ENCODE results near the gene ADRM1.

The ADRM1 gene

GRCh38 chr20:62312662-62312977 lies 9.8 kb downstream of the ADRM1 start:
- no peak for DNase-seq

GRCh38 chr20:62313021-62313420 lies 10.2 kb downstream of the ADRM1 start:
- no peak for DNase-seq

GRCh38 chr20:62313460-62314338 lies 10.9 kb downstream of the ADRM1 start:
- no peak for DNase-seq

DNA sequence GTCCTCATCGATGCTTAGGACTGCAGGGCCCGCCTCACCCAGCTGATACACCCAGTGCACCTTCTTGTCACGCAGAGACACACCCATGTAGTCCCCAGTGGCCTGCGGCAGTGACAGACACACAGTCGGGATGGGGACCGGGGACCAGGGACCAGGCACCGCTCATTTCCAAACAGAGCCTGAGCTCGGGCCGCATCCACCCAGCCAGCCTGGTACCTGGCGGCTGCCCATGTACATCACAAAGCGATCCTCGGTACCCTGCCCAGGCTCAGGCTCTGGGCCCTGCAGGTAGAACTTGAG lies 11.5 kb downstream of the ADRM1 start:
- no peak for DNase-seq

DNA sequence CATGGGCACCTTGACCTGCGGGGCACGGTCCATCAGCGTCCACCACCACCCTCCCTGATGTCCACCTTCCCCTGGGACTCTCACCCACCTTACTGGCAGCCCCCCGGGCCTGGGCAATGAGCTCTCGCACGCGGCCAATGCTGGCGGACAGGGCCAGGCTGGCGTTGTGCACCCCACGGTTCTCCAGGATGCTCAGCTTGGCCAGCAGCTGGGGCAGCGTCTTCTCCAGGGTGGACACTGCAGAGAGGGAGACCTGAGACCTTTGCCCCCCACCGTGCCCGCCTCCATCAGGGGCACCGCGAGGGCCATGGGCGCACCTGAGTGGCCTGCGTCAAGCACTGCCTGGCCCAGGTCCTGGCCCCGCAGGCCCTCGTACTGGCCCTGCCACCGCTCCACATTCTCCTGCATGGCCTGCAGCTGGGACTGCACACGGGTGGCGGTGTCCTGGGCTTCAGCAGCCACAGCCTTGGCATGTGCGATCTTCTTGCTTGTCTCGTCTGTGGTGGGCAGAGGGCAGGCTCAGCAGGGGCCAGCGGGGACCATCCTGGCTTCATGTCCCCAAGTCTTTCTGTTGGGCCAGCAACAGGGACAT lies 12.0 kb downstream of the ADRM1 start:
- DNase-seq = no peak

DNA sequence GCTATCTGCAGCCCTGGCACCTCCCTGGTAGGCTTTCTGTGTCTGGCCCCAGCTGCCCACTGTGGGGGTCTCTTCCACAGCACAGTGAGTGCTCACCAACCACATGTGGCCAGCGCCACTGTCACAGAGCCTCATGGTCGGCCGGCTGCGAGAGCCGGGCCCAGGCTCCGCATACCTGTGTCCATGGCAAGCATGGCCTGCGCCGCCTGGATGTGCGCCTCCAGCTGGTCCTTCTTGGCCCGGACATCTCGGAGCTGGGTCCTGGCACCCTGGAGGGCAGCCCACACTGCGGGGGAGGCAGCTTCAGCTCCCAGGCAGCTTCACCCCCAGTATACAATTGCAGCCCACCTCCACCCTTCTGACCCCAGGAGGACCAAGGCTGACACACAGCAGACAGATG lies 13.0 kb downstream of the ADRM1 start:
- no peak for DNase-seq

GRCh38 chr20:62316331-62317166 lies 13.8 kb downstream of the ADRM1 start:
- no peak for DNase-seq

DNA sequence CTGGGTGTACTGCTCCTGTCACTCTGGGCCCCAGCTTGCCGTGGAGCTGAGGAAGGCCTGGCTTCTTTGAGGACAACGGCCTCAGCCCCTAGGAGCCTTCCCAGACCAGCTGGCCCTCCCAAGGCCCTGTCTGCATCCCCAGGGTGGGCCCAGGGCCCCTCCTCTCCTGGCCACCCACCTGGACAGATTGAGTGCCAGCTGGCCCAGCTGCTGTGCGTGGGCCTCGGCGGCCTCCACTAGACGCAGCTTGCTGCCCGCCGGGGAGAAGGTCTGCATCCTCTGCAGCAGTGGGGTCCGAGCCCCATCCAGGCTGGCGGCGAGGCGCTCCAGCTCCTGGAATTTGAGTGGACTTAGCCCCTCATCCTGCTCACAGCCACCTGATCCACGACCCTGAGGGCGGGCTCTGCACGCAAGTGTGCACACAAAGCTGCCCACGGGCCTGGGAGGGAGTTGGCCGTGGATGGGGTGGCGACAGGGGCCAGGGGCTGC lies 14.4 kb downstream of the ADRM1 start:
- no peak for DNase-seq

- DNase-seq = no peak
These were observed 15.9 kb downstream of the ADRM1 start for GRCh38 chr20:62318400-62319345.

DNA sequence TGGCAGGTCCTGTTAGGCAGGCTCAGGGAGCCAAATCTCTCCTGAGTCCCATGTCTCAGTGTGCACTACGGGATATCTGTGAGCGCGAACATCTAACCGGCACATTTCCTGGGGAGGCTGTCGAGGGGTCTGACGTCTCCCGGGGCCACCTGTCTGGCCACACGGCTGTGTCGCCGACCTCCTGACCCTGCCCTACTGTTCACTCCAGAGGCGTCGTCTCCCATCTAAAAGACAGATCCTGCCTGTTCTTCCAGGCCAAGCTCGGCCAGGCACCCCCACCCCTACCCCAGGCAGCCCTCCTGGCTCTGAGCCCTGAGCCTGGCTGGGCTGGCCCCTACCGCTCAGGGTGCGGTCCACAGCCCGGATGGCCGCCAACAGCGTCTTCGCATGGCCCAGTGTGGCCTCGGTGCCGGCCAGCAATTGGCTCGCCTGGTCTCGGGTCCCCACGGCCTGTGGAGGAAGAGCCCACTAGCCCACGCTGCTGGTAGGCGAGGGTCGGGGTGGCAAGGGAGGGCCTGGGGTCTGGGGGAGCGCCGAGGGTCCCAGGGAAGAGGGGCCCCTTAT lies 16.6 kb downstream of the ADRM1 start:
- DNase-seq = no peak

DNA sequence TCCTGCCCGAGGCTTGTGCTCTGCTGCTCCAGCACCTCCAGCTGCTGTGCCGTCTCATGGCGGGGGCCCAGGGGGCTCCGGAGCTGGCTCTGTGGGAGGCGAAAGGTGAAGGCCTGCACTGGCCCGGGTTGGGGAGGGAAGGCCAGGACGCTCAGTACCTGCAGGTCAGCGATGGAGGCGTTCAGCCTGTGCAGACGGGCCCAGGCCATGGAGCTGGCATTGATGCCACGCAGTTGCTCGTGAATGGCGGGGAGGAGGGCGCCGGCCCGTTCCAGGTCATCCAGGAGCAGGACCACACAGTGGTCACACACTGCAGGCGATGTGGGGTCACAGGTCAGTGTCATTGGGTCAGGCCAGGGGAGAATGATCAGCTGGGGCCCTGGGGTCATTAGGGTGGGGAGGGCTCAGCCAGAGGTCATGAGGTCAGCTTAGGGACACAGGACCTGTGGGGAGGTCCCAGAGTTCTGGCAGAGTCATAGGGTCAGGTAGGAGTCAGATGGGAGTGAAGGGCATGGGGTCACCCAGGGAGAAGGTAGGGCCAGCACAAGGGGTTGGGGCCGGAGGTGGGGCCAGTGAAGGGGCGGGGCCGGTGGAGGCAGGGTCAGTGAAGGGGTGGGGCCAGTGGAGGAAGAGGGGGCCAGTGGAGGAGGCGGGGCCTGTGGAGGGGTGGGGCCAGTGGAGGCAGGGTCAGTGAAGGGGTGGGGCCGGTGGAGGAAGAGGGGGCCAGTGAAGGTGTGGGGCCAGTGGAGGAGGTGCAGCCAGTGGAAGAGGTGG lies 18.0 kb downstream of the ADRM1 start:
- no peak for DNase-seq

GRCh38 chr20:62321521-62321948 lies 18.7 kb downstream of the ADRM1 start:
- peak; percentile 16 for DNase-seq

- DNase-seq = no peak
These were observed 19.2 kb downstream of the ADRM1 start for GRCh38 chr20:62321975-62322374.

- DNase-seq = no peak
These were observed 19.8 kb downstream of the ADRM1 start for GRCh38 chr20:62322492-62323041.

DNA sequence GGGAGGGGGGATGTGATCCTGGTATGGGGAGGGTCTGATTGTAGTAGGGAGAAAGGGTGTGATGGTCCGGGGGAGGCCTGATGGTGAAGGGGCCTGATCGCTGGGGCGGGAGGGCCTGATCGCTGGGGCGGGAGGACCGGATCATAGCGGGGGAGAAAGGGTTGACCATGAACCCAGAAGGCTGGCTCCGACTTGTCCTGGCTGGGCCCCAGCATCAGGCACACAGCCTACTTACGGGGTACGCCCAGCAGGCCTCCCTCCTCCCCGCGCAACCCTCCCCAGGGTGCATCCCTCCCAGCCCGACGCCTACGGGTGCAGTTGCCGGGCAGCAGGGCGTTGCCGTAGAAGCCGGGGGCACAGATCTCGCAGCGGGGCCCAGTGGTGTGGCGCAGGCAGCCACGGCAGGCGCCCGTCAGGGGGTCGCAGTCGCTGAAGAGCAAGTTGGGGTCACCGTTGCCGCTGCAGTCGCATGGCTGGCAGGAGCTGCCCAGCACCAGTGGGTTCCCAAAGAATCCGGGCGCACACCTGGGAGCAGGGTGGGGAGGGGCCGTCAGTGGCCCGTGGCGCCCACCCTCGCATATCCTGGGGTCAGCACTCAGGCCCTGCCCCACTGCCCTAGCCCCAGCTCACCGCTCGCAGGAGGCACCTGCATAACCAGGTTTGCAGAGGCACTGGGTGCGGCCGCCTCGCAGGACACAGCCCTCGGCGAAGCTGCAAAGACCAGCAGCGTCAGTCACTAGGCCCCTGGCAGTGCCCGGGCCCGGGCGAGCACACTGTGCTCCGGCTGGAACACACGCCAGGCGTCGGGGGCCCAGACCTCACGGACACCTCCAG lies 20.6 kb downstream of the ADRM1 start:
- no peak for DNase-seq

DNA sequence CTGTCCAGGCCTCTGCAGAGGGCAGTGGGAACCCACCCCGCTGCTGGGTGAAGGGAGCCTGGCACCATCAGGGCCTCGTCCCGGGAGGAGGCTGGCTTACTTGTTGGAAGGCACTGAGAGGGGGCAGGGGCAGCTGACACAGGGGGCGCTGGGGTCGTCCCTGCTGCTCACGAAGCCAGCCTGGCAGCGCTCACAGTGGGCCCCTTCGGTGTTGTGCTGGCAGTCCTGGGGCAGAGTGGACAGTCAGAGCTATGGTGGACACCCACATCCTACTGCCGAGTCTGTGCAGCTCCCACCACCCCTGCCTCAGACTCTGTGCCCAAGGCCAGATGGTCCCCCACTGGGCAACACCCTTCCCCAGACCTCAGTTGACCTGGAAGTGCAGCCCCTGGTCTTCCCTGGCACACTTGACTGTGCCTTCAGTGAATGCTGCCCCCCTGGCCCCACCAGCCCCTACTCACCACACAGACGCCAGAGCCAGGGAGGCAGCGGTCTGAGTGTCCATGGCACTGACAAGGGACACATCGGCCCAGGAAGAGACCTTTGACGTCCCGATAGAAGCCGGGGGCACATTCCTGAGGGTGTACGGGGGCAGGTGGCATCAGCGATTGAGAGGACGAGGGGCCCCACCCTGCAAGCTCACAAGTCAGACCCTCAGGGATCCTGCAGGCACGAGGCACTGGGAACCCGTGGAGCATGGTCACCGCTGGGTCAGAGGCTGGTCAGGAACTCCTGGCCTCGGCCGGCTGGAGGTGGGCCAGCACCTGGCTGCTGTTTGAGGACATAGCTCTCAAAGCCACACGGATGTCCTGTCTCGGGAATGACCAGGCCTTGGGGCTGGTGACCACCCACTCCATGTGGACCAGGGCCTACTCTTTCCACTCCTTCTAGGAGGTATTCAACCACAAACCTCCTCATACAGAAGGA lies 21.4 kb downstream of the ADRM1 start:
- no peak for DNase-seq

DNA sequence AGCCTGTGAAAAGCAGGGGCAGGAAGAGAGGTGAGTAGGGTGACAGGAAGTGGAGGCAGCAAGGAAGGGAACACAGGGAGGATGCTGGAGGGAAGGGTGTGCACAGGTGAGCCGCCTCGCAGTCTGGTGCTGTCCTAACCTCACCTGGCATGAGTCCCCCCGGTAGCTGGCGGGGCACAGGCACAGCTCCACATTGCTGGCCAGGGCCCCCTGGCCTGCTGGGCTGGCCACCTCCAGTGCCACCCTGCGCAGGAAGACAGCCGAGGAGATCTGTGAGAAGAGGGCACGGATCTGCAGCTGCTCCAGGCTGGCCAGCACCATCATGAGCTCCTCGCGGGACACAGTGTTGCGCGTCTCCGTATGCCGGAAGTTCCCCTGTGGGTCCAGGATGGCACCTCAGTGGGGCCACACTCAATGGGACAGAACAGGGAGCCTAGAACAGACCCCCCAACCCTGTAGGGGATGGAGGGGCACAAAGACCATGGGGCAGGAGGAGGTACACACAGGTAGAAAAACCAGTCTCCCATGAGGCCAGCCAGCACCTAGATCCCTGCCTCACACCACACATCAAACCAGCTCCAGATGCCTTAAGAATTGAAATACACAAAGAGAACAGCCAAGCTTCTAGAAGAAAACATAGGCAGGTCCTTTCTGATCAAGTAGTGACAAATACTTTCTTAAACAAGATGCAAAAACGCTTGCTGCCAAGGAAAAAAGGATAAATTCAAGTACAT lies 22.5 kb downstream of the ADRM1 start:
- DNase-seq = no peak

- no peak for DNase-seq
These were observed 23.8 kb downstream of the ADRM1 start for GRCh38 chr20:62326559-62326958.

Data from activated CD4-positive, alpha-beta T cell treated with anti-CD3 and anti-CD28 coated beads, Interleukin-10, Interleukin-2, amounts not matched to agents 100 ng/mL and 50 ng/mL, durations not matched to agents 16 hours and 8 hours (primary cell).